ENCODE measurements around the gene MYH9. TPM values are rescaled to one million over a fixed set of nuclear protein-coding genes. Genes with fewer than 3 reads are reported as not detected.

Gene MYH9
- total and polyA plus RNA-seq, 2 experiments from 2014 or later, result 58.4 to 233 TPM

DNA sequence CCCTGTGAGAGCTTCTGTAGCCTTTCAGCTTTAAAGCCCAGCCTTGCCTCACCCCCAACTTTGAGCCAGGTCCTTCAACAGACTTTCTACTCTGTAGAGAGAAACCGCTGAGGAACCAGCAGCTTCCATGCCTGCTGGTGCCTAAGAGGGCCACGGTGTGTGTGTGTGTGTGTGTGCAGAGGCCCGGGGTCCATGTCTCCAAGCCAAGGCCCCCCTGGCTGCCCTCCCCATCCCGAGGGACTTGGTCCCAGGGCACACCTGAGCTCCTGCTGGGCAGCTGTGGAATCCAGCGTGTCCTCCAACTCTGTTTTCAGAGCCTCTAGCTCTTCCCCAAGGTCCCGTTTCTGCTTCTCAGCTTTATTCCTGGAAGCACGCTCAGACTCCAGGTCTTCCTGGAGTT lies 92.5 kb downstream of the MYH9 start:
- peaks cover 17% of the 10 kb centered on the region for H3K9me3 Mint-ChIP-seq
- ATAC-seq (no peak), DNase-seq (ENCODE audit: low spot score) (no peak)
- H3K4me1 ChIP-seq (ENCODE audit: insufficient read depth), result no peaks in the 10 kb centered on the region
- no peaks in the 10 kb centered on the region for H3K79me2 ChIP-seq (replicated peaks; ENCODE audit: insufficient read depth)
- no peaks in the 10 kb centered on the region for H3K4me1 Mint-ChIP-seq
- no peak overlapping the region for H3K4me3 Mint-ChIP-seq
- peaks cover 8% of the 10 kb centered on the region; the same call in 1 of the 2 replicates for H4K20me1 ChIP-seq (replicated peaks; ENCODE audit: insufficient read depth)
- H3K27me3 Mint-ChIP-seq (ENCODE audit: insufficient read depth, low read depth, poor library complexity), result peaks cover 4% of the 10 kb centered on the region
- 0 out of 2 replicates have a peak, but pooled peaks cover 2% of the 10 kb centered on the region for H3F3A ChIP-seq (replicated peaks; ENCODE audit: low read depth)
- no peak overlapping the region for H3K4me2 ChIP-seq
- TF ChIP-seq POLR2AphosphoS5 (IDR thresholded peaks at IDR 0.05; ENCODE audit: low read depth), result no peak
- TF ChIP-seq JUNB (IDR thresholded peaks at IDR 0.05; ENCODE audit: unreplicated experiment), result no peak
- no peak for TF ChIP-seq ZNF114 (CRISPR knock-in tag; IDR thresholded peaks at IDR 0.05)
- TF ChIP-seq, protein P1, sequence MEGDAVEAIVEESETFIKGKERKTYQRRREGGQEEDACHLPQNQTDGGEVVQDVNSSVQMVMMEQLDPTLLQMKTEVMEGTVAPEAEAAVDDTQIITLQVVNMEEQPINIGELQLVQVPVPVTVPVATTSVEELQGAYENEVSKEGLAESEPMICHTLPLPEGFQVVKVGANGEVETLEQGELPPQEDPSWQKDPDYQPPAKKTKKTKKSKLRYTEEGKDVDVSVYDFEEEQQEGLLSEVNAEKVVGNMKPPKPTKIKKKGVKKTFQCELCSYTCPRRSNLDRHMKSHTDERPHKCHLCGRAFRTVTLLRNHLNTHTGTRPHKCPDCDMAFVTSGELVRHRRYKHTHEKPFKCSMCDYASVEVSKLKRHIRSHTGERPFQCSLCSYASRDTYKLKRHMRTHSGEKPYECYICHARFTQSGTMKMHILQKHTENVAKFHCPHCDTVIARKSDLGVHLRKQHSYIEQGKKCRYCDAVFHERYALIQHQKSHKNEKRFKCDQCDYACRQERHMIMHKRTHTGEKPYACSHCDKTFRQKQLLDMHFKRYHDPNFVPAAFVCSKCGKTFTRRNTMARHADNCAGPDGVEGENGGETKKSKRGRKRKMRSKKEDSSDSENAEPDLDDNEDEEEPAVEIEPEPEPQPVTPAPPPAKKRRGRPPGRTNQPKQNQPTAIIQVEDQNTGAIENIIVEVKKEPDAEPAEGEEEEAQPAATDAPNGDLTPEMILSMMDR (conservative IDR thresholded peaks at IDR 0.05; ENCODE audit: low read depth in 2 of 2), result no peak
- no peak for TF ChIP-seq REST (IDR thresholded peaks at IDR 0.05; ENCODE audit: unreplicated experiment)
- TF ChIP-seq EZH2phosphoT487 (IDR thresholded peaks at IDR 0.05; ENCODE audit: unreplicated experiment), result no peak
- H3K27ac ChIP-seq (ENCODE audit: low read depth), result no peak overlapping the region
- peaks cover 77% of the 10 kb centered on the region for H3K36me3 ChIP-seq (ENCODE audit: insufficient read depth)
- H2AFZ ChIP-seq, result no peak overlapping the region
- H3K4me3 ChIP-seq, result no peak overlapping the region
- H3K36me3 Mint-ChIP-seq (ENCODE audit: low read depth), result peaks cover 97% of the 10 kb centered on the region
- H3K27ac Mint-ChIP-seq, result no peak overlapping the region
- no peaks in the 10 kb centered on the region for H3K9me2 ChIP-seq (ENCODE audit: insufficient read depth)
- H3K27me3 ChIP-seq (ENCODE audit: insufficient read depth), result no peaks in the 10 kb centered on the region

DNA sequence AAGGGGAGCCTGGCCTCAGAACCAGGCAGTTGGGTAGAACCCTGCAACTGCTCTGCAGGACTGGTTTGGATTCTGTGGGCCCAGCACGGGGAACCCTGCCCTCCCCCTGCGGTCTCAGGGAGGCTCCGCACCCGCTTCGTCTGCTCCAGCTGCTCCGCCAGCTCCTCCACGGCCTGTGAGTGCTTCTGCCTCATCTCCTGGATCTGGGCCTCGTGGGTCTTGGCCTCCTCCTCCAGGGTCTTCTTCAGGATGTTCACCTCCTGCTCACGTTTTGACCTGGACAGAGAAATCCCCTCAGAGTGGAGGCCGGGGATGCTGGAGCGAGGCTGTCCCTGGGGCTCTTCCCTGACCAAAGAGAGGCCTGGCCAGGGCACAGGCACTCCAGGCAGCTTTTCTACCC lies 93.0 kb downstream of the MYH9 start:
- Histone ChIP-seq H2AFZ (no peak overlapping the region), H3K4me2 (no peak overlapping the region), H3K9me2 (ENCODE audit: insufficient read depth) (0 out of 2 replicates have a peak, but pooled peaks cover under 1% of the 10 kb centered on the region), H3K4me1 (ENCODE audit: insufficient read depth) (no peaks in the 10 kb centered on the region), H3K27ac (ENCODE audit: low read depth) (no peak overlapping the region), H3F3A (replicated peaks; ENCODE audit: low read depth) (0 out of 2 replicates have a peak, but pooled peaks cover 2% of the 10 kb centered on the region), H3K4me3 (no peak overlapping the region), H4K20me1 (replicated peaks; ENCODE audit: insufficient read depth) (peaks cover 8% of the 10 kb centered on the region; the same call in 1 of the 2 replicates), H3K36me3 (ENCODE audit: insufficient read depth) (peaks cover 75% of the 10 kb centered on the region), H3K27me3 (ENCODE audit: insufficient read depth) (no peaks in the 10 kb centered on the region), H3K79me2 (replicated peaks; ENCODE audit: insufficient read depth) (no peaks in the 10 kb centered on the region)
- Mint-ChIP-seq H3K27me3 (ENCODE audit: insufficient read depth, low read depth, poor library complexity) (peaks cover 4% of the 10 kb centered on the region), H3K27ac (no peak overlapping the region), H3K4me1 (no peaks in the 10 kb centered on the region), H3K36me3 (ENCODE audit: low read depth) (peaks cover 97% of the 10 kb centered on the region), H3K9me3 (peaks cover 20% of the 10 kb centered on the region), H3K4me3 (no peak overlapping the region)
- ATAC-seq (no peak), DNase-seq (ENCODE audit: low spot score) (no peak)
- no peak for TF ChIP-seq POLR2AphosphoS5 (IDR thresholded peaks at IDR 0.05; ENCODE audit: low read depth)
- TF ChIP-seq EZH2phosphoT487 (IDR thresholded peaks at IDR 0.05; ENCODE audit: unreplicated experiment), result no peak
- no peak for TF ChIP-seq ETS1 (IDR thresholded peaks at IDR 0.05)
- no peak for TF ChIP-seq ZNF331 (CRISPR knock-in tag; IDR thresholded peaks at IDR 0.05; ENCODE audit: low read depth)
- TF ChIP-seq EZH2 (IDR thresholded peaks at IDR 0.05; ENCODE audit: low read depth, unreplicated experiment), result no peak
- no peak for TF ChIP-seq NANOG (IDR thresholded peaks at IDR 0.05; ENCODE audit: borderline replicate concordance)
- no peak for TF ChIP-seq JUNB (IDR thresholded peaks at IDR 0.05; ENCODE audit: unreplicated experiment)
- TF ChIP-seq CREB1 (CRISPR knock-in tag; IDR thresholded peaks at IDR 0.05; ENCODE audit: low read depth), result no peak
